Measurements from ENCODE around the gene ECE1.
A peak's percentile ranks its signal among the peaks of the same experiment; 100 is the strongest.

Gene ECE1

DNA sequence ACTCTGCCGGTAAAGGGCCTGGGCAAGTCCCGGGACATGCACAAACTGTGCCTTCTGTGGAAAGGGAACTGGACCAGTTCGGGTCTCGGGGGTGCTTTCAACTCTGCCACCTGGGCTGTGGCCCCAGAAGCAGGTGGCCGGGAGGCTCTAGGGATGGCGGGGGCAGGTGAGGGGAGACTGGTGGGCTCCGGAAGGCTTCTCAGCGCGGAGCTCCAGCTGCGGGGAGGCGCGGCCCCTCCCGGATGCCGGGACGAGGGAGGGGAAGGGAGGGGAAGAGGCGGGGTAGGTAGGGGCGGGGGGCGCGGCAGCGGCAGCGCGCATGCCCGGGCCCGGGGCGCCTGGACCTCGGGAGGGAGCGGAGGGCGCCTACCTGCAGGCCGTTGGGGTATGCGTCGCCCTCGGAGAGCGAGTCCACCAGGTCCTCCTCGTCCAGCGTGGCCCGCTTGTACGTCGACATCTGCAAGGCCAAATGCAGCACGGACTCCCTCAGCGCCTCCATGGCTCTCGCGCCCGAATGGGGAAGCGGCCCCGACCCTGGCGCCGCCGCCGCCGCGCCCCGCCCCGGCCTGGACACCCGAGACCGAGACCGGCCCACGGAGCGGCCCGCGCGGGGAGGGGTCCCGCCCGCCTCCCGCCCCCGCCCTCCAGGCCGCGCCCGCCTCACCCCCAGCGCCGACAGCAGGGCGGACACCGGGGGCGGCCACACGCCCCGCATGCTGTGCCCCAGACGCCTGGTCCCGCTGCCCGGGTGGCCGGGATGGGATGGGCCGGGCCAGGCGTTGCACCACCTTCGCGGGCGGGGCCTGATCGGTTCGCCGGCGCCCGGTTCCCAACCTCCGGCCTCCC lies at the start of gene ECE1:
Gene ECE1 (minus strand): TSS at position 764 of the 846 bp plus-strand sequence. CDS start 49 bp downstream, at position 715.
- peak; percentile 84 for DNase-seq (ENCODE audit: low spot score)

GRCh38 chr1:21339356-21340229 lies 49.3 kb upstream of the ECE1 start:
- no peak for DNase-seq (ENCODE audit: low spot score)

DNA sequence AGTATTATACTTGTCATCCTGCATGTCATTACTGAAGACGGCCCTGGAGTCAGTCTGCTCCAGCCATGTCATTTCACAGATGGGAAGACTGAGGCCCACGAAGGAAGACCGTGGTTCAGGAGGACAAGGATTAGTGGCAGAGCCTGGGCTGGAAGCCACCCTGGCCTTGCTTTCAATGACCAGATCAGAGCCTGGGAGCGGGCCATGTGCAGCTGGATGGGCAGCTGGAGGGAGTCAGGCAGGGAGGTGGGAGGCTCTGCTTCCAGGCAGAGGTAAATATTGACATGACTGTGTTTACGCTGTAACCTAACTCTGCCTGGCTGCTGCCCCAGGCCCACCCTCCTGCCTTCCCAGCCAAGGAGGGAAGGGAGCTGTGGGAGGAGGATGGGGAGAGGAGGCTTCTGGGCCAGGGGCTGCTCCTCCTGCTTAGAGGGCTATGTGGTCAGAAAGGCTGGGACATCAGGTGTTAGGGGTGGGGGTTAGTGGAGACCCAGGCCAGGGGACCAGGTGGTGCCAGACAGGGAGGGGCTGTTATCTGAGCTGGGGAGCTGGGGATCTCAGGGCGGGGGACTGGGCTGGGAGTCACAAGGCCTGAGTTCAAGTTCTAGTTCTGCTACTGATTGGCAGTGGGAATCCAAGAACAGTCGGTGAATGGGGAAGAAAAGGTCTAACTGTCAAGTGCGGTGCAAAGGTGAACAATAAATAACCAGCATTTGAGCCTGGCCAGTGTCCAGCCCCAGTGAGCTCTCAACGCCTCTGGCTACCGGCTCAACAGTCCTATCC lies 48.5 kb upstream of the ECE1 start:
- peak; percentile 56 for DNase-seq (ENCODE audit: low spot score)

DNA sequence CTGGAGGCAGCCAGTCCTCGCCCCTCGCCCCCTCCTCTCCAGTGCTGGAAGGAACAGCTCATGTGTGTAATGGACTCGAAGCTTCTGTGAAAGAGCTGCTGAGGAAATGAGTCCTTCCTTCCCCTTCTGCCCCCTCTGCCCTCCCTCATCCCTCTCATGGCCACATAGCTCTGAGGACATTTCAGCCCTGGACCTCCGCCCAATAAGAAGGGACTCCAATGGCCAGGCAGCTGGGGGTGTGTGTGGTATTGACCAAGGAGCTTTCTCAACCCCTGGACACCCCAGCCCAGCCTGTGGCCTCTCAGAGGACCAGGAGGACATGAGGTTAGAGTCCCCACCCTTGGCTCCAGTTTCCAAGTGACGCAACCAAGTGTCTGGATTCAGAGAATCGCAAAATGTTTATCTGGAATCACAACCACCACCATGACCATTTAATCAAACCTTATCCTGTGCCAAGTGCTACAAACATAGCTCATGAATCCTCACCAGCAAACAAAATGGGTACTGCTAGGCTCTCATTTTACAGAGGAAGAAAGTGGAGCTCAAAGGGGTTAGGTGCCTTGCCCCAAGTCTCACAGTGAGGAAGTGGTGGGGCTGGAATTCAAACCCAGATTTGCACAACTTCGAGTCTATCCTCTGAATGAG lies 47.8 kb upstream of the ECE1 start:
- peak; percentile 57 for DNase-seq (ENCODE audit: low spot score)

DNA sequence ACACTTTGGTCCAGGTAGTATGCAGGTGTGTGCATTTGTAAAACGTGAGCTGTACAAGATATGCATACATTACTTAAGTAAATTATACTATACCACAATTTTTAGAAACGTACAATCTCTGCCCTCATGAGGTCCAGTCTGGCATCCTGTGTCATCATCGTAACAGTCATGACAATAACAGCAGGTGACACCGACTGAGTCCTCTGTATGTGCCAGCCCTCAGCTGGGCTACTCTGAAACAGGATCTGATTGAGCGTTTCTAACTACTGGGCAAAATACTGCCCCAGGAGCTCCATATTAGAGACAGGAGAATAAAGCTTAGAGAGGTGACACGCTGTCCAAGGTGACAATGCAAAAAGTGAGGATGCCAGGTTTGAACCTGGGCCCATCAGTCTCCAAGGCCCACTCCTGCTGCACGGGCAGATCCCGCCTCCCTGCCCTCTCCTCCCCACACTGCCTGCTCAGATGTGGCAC lies 47.2 kb upstream of the ECE1 start:
- DNase-seq (ENCODE audit: low spot score), result no peak

DNA sequence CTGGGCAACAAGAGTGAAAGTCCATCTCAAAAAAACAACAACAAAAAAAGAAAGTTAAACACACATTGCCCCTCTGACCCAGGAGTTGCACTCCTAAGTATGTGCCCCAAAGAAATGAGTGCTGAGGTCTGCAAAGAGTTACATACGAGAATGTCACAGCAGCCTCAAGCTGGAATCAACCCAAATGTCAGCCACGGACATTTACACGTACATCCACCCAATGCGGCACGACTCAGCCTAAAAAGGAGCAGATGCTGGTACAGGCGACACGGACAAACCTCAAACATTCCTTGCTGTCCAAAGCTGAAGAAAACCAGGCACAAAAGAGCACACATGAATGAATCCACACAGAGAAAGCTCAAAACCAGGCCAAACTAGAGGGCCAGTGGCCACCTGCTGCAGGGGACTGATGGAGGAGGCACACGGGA lies 46.8 kb upstream of the ECE1 start:
- DNase-seq (ENCODE audit: low spot score), result no peak

DNA sequence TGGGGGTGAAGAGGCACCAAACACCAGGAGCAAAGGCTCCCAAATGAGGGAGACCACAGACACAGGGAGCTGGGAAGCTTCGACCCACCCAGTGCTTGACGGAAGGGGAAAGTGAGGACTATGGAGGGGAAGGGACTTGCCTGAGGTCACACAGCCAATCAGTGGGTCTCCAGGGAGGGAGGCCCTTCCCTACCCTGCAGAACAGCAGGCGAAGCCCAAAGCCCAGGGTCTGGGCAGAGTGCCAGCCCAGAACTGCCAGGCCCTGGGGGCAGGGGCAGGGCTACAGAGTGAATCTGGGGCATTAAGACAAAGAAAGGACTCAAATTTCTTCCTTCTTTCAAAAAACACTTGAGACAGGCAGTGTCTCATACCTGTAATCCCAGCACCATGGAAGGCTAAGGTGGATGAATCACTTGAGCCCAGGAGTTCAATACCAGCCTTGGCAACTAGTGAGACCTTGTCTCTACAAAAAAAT lies 45.5 kb upstream of the ECE1 start:
- no peak for DNase-seq (ENCODE audit: low spot score)

DNA sequence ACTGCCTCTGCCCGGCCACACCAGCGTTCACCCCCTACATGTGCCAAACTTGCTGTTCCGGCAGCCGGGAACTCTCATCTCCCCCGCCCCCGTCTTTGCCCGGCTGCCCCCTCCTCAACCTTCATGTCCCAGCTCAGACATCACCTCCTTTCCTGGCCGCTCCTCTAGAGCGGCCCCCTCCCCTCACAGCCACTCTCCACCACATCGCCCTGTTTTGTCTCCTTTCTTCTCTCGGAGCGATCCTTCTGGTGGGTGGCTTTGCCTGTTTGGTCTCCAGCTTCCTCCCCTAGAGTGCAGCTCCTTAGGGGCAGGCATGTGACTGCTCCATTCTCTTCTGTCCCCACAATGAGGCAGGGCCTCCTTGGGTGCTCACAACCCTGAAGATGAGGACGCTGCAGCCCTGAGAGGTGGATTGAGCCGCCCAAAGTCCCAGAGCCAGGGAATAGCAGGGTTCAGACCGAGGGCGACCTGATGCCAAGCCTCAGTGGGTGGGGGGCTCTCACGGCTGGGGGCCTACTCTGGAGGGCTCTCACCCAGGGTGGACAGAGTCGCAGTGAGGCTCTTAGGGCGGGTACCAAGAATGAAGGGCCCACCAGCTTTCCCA lies 44.9 kb upstream of the ECE1 start:
- no peak for DNase-seq (ENCODE audit: low spot score)

- peak; percentile 72 for DNase-seq (ENCODE audit: low spot score)
Observed at GRCh38 chr1:21334214-21335087, 44.2 kb upstream of the ECE1 start.

- DNase-seq (ENCODE audit: low spot score), result no peak
Observed at GRCh38 chr1:21333824-21334213, 43.6 kb upstream of the ECE1 start.

- no peak for DNase-seq (ENCODE audit: low spot score)
Observed at GRCh38 chr1:21332554-21333311, 42.5 kb upstream of the ECE1 start.

DNA sequence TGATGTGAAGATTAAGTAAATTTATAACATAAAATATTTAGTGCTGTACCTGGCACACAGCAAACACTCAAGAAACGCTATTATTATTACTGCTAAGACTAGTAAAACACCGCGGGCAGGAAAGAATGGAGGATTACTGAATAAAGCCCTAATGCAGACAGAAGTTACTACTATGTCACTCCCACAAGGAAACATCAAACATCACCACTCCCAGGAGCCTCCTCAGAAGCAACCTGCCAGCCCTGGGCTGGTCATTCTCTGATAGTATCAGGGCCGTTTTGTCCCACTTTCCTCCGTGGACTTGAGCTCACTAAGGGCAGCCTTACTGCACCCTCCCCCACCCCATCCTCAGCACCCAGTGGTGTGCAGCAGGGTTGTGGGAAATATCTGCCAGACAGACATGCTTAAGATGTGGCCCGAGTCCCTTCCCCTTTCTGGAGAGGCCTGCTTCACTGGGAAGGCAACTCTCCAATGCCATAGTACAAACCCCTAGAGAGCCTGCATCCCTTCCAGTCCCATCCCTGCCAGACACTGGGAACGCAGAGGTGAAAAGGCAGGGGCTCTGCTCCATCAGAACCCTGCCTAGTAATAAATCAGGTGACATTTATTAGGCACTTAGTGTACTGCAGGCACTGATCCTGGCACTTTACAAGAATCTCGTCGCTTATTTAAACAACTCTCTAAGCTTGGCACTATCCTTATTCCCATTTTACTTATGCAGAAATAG lies 41.7 kb upstream of the ECE1 start:
- DNase-seq (ENCODE audit: low spot score), result no peak

GRCh38 chr1:21330544-21330943 lies 40.3 kb upstream of the ECE1 start:
- no peak for DNase-seq (ENCODE audit: low spot score)

DNA sequence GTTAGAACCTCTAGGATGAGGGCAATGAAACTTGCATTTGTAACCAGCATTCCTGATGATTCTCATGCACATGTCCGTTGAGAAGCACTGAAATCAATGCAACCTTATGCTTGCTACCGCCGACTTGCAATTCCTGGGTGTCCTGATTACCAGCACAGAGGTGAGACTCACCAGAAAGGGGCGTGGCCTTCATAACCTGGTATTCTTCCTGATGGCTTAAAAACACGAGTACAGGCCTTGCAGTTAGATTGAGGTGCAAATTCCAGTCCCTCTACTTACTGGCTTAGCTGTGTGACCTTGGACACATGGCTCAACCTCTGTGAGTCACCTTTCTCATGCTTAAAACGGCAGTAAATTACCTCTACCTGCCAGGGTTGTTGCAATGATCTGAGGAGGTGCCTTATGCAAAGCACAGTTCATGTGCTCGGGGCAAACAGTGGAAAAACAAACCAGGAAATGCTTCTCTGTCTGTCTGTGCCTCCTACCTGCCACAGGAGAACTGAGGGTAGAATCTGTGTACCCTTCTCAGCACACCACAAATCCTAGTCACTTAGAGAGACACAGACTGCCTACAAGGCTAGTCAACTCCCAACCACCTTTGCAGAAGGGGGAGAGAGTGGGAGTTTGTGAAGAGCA lies 39.1 kb upstream of the ECE1 start:
- no peak for DNase-seq (ENCODE audit: low spot score)

DNA sequence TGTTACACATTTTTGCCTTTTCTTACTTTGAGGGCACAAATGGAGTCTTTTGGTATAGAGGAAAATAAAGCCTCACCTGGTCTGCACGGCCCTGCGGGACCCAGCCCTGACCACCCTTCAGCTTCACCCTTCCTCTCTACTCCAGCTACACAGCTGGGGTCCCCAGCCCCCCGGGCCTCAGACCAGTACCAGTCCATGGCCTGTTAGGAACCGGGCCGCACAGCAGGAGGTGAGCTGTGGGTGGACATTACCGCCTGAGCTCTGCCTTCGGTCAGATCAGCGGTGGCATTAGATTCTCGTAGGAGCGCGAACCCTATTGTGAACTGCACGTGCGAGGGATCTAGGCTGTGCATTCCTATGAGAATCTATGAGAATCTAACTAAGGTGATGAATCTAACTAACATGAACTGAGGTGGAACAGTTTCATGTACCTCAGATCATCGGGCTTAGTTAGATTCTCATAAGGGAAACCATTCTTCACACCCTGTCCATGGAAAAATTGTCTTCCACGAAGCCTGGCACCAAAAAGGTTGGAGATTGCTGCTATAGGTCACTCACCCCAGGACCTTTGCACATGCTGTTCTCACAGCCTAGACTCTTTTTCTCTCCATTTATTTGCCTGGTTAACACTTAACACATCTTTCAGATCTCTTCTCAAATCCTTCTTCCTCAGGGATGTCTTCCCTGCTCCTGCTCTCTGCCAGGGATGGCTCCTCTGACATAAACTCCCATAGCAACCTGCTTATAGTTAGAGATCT lies 37.5 kb upstream of the ECE1 start:
- DNase-seq (ENCODE audit: low spot score), result no peak

DNA sequence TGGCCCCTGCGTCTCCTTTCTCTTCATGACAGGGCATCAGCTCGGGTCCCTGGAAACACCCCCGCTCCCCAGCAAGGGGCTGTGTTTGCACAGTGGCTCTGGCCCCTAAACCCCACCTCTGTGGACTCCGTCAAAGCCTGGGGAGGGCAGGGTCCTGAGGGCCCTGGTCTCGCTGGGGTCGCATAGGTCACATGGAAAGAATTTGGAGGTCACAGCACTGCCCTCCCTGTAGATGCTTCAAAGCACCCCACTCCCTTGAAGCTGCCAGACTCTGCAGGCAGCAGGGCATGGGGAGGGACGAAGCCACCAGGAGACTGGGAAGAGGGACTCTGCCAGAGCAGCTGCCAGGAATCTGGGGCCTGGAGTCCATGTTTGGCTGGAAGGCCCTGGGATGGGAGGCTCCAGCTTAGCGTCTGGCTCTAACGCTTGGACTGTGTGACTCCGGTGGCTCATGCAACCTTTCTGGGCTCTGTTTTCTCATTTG lies 36.6 kb upstream of the ECE1 start:
- no peak for DNase-seq (ENCODE audit: low spot score)

DNA sequence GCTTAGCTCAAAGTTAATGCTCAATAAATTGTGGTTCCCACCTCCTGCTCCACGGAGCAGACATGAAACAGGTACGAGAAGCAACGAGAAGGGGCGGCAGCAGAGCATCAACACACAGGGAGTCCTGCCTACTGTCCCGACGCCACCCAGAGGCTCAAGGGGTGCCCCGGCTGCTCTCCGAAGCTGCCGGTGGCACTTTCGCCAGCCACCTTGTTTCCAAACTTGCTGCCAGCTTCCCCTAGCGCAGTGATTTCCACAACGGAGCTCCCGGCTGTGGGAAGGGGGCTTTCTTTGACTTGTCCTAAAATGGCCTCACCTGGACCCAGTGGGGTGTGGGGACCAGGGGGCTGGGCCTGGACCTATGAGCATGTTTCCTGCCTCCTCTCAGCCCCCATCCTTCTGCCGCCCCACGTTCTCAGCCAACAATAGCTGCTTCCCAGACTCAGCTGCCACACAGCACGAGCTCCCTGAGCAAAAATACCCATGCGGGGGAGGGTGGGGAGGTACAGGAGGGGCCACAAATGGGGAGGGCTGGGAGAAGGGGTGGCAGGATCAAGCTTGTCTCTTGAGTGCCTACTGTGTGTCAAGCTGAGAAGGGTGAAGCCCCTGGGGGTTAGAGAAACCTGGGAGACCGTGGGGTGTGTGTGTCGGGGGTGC lies 35.6 kb upstream of the ECE1 start:
- DNase-seq (ENCODE audit: low spot score), result no peak

All from AG08396 (cell line).